Testis (tissue), 2 donors: ENCODE measurements around the gene DLX4.

Experiments used
- CTCF ChIP-seq, 3 experiments: fragments of 450-650 bp in 2 of 3; fragments of 200-600 bp in 1 of 3; sonication (generic) in 1 of 3; IDR thresholded peaks; one replicate each; pipeline ENCODE4 v1.5.1; 2016 to 2019; ENCODE audit warnings: antibody characterized with exemption in 3 of 3, mild to moderate bottlenecking in 2 of 3, moderate library complexity in 1 of 3
- POLR2A ChIP-seq: fragments of 450-650 bp; IDR thresholded peaks from one replicate; pipeline ENCODE4 v1.6.1; 2017; ENCODE audit warnings: antibody characterized with exemption, mild to moderate bottlenecking, moderate library complexity

GRCh38 chr17:49959183-49959935 is 9.6 kb upstream of the DLX4 start:
- no peak for TF ChIP-seq POLR2A
- TF ChIP-seq CTCF (IDR thresholded peaks at IDR 0.05): no peak
